ENCODE measurements around the gene ITPK1. TPM values are rescaled to one million over a fixed set of nuclear protein-coding genes. Genes with fewer than 3 reads are reported as not detected.

Gene ITPK1
- total RNA-seq, 4 donors from 2014 or later: 32.6 to 94.9 (median 54.6) TPM

GRCh38 chr14:92928961-92929688 is 186.6 kb downstream of the ITPK1 start:
- DNase-seq (ENCODE audit: low spot score): no peak
- TF ChIP-seq, protein P1, sequence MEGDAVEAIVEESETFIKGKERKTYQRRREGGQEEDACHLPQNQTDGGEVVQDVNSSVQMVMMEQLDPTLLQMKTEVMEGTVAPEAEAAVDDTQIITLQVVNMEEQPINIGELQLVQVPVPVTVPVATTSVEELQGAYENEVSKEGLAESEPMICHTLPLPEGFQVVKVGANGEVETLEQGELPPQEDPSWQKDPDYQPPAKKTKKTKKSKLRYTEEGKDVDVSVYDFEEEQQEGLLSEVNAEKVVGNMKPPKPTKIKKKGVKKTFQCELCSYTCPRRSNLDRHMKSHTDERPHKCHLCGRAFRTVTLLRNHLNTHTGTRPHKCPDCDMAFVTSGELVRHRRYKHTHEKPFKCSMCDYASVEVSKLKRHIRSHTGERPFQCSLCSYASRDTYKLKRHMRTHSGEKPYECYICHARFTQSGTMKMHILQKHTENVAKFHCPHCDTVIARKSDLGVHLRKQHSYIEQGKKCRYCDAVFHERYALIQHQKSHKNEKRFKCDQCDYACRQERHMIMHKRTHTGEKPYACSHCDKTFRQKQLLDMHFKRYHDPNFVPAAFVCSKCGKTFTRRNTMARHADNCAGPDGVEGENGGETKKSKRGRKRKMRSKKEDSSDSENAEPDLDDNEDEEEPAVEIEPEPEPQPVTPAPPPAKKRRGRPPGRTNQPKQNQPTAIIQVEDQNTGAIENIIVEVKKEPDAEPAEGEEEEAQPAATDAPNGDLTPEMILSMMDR (IDR thresholded peaks at IDR 0.05): no peak
- ATAC-seq (ENCODE audit: low FRiP score): no peak

DNA sequence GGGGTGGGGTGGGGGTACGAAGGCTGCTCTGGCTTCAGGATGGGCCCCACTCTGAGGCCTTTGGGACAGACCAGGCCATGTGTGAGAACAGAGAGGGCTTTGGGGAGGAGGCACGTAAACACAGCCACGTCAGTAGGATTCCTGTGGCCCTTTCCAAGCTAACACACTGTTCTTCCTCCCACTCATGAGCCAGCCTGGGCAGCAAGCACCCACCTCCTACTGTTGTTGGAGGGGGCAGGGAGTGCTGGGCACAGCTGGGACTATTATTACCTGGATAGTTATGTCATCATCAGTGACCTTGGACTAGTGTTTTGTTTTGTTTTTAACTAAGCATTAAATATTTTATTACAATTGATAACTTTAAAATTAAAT is 187.5 kb downstream of the ITPK1 start:
- no peak for ATAC-seq (ENCODE audit: low FRiP score)

DNA sequence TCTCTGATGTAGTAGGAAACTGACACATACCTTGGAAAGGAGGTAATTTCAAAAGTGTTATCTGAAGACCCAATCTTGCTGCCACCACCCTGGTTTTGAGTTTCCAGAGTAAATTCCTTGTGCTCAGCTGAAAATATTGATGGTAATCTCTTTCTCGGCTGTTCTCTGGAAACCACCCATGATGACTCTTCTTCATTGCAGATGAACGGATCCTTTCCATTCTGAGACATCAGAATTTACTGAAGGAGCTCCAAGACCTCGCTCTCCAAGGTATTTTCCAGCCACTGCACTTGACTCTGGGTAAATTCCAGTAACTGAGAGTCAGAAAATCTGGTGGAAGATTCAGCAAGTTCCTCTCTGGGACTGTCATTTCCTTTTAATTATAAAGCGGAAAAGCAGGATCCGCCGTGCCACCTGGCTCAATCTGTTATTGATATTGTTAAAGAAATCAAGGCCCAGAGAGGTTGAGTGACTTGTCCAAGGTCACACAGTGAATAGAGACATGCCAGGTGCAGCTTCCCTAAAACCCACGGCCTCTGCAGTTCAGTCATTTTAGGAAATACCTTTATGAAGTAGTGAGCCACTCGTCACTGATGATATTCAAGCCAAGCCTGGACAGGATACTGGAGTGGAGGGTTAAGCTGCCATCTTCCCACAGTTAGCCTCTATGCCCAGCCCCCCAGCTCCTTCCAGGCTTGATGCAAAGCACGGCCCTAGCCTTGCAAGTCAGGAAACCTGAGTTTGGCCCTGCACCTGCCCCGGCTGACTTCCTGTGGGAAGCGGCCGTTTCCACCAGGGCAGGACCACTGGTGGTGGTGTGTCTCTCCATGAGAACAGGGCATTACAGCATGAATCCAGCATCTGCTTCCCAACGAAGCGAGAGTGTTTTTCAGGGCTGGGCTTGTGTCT is 188.1 kb downstream of the ITPK1 start:
- TF ChIP-seq, protein P1 (IDR thresholded peaks at IDR 0.05): no peak
- DNase-seq (ENCODE audit: low spot score): no peak
- no peak for ATAC-seq (ENCODE audit: low FRiP score)

More for the DNA sequence above, 187.5 kb downstream of the ITPK1 start:
- TF ChIP-seq, protein P1 (IDR thresholded peaks at IDR 0.05): no peak
- no peak for DNase-seq (ENCODE audit: low spot score)

DNA sequence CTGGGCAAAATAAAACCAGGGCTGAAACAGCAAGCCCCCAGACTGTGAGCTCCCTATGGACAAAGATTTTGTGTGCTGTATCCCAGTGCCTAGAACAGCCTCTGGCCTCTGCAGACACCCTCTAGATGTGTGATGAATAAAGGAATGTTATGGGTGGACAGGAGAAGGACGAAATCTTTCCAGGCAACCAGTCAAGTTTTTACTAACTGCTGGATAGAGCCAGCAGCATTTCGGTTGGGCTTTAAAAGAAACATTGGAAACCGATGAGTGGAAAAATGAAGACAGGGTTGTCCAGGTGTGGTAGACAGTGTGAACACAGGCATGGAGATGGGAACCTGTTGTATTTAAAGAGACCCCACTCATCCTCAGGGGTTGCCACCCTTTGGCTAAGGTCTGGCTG is 188.8 kb downstream of the ITPK1 start:
- TF ChIP-seq, protein P1 (IDR thresholded peaks at IDR 0.05): no peak
- ATAC-seq (ENCODE audit: low FRiP score) (no peak), DNase-seq (ENCODE audit: low spot score) (no peak)

- ATAC-seq (ENCODE audit: low FRiP score): no peak
- TF ChIP-seq, protein P1 (IDR thresholded peaks at IDR 0.05): no peak
Measured at GRCh38 chr14:92926180-92926845, 189.4 kb downstream of the ITPK1 start.

DNA sequence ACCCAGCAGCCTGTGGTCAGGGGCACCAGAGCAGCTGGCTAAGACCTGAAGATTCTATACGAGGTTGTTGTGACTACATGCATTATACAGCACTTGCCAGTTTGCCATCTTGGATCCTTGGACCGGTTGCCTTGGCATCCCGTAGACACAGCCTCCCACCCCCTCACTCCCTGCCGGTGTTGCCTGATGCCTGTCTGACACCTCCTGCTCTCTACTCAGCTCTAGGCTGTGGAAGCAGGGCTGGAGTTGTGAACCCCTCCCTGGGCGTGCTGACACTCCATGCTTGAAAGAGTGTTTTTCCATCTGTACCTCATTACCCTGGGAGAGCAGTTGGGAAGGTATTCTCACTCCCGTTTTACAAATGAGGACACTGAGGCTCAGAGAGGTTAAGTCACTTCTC is 190.3 kb downstream of the ITPK1 start:
- no peak for ATAC-seq (ENCODE audit: low FRiP score)
- DNase-seq (ENCODE audit: low spot score): no peak
- TF ChIP-seq, protein P1 (IDR thresholded peaks at IDR 0.05): no peak

More at GRCh38 chr14:92926180-92926845, 189.4 kb downstream of the ITPK1 start:
- DNase-seq (ENCODE audit: low spot score): no peak
